Renal cortical epithelial cell (primary cell): ENCODE data around the gene NDUFB7. TPM values are rescaled to one million over a fixed set of nuclear protein-coding genes. Genes with fewer than 3 reads are reported as not detected.

Experiments used
- DNase-seq: peaks from one replicate; pipeline ENCODE4 v3.0.0-alpha.2; 2011; ENCODE audit warnings: low read depth
- total RNA-seq: library from RNA; depleted of rRNA; stranded (reverse); fragments of >200 nt; gene quantifications from 2 replicates; pipeline ENCODE4 v1.2.3, GENCODE V29; 2014

The NDUFB7 gene
- total RNA-seq, 1 donor from 2014 or later: 108 TPM

DNA sequence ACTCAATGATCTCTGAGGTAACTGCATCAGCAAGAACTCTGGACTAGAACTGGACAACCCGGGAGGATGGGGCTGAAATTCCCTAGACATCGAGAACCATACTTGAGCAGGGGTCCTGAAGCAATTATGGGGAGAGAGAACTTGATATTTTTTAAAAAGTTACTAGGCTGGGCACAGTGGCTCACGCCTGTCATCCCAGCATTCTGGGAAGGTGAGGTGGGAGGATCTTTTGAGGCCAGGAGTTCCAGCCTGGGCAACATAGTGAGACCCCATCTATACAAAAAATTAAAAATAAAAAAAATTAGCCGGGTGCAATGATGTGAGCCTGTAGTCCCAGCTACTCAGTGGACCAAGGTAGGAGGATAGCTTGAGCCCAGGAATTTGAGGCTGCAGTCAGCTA, 51.3 kb downstream of the NDUFB7 start:
- DNase-seq: no peak

DNA sequence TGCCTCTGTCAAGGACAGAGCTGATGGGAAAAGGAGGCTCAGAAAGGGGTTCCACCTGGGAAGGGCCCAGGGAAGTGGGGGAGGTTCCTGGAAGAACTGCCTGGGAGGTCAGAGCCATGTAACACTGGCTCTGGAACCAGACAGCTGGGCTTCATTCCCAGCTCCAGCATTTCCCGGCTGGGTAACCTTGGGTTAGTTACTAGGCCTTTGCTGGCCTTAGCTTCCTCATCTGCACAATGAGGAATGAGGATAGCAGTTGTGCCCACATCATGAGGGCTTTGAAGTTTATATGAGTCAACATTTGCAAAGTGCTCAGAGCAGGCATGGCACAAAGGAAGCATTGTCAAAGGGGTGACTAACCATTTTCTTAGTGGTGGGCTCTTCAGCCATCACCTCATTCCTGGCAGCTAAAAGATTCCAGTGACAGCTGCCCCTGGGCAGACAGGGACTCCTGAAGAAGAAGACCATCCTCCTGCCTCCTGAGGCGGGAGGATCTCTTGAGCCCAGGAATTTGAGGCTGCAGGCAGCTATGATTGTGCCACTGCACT, 51.9 kb downstream of the NDUFB7 start:
- DNase-seq: peak; percentile 97

DNA sequence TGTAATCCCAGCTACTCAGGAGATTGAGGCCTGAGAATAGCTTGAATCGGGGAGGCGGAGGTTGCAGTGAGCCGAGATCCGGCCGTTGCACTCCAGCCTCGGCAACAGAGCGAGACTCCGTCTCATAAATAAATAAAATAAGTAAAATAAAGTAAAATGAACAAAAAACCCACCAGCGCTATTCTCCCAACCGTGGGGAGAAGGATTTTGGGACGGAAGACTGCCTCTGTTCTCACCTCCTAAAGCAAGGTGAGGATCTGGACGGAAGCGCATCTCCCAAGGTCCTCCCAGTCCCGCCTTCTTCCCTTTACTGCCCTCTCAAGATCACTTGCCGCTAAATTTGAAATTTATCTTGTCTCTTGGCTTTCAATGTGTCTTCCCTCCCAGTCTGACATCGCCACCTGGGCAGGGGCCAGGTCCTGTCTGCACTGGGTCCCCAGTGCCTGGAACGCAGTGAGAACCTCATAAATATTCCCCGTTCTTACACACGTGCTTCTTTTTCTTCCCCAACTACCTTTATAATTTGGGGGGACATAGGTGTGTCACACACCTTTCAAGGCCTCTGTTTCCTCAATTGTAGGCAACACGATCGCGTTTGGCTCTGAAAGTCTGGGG, 52.5 kb downstream of the NDUFB7 start:
- DNase-seq: no peak

DNA sequence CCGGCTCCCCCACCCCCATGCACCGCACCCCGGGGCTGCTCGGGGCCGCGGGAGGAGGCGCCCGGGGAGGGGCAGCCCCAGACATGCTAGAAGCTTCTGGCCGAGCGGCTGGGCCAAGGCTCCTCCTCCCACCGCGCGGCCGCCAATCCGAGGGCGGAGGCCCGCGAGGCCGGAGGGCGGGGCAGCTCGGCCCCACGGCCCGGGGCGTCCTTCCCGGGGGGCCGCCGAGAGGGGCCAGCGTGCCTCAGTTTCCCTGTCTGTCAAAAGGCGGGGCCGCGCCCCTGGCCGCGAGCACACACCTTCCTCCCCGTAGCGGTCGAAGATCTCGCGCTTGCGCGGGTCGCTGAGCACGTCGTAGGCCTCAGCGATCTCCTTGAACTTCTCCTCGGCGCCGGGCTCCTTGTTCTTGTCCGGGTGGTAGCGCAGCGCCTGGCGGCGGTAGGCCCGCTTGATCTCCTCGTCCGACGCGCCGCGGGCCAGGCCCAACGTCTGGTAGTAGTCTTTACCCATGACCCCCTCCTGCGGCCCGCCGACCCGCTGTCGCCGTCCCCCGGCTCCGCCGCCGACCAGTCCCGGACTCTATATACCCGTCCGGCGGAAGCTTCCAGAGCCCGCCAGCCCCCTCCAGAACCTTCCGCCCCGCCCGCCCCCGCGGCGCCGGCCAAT, 53.9 kb downstream of the NDUFB7 start, which contains the start of gene DNAJB1:
DNAJB1 (minus strand) TSS at position 558 of the 666 bp plus-strand sequence; CDS start at position 510, 48 bp downstream.
- no peak for DNase-seq

DNA sequence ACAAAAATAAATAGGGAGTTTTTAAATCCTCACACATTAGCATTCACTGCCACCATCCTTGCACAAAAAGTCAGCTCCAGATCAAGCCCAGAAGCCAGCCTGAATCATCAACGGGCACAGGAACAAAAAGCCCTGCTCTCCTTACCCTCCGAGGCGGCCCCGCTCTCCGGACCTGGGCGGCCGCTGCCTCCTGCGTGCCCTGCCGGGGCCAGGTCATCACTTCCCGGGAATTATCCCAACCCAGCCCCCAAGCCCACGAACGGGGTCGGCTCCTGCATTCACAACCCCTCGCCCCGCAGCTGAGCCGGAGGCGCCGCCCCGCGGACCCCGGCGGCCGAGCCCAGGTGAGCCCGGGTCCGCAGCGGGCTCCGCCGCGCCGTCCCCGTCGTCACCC, 54.4 kb downstream of the NDUFB7 start:
- no peak for DNase-seq

DNA sequence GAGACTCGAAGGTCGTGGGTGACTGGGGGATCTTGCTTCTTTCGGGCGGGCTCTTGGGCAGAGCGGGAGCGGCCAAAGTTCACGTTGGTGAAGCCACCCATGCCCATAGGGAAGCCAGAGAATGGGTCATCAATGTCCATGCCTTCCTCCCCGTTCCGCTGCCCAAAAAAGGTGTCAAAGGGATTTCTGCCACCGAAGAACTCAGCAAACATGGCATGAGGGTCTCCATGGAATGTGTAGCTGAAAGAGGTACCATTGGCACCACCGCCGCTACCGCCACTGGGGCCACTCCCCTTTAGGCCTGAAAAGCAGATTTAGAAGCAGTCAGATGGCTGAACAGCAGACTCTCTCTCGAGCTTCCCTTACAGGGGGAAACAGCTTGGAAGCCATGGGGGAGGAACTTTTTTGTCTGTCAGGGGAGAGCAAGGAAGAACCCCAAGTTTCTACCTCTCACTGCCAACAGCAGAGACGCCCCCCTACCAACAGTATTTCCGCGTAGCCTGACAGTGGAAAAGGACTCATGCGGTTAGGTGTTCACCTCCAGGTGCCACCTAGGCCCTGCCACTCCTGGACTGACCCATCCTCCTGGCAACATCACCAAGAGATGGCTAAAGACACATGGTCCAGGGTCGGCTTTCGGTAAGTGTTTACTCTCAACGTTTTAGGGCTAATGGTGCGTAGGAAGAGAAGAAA, 55.0 kb downstream of the NDUFB7 start:
- DNase-seq: no peak

Other genes with a start within 250 kb of the NDUFB7 start
- gene ADGRE5, start 190.6 kb downstream of the NDUFB7 start, total RNA-seq: 12.9 and 40.1 TPM in 2 replicates
- gene DDX39A, start 152.7 kb downstream of the NDUFB7 start, total RNA-seq: 32.6 and 66.0 TPM in 2 replicates
- 99.1 and 126 TPM in 2 replicates for gene PKN1, start 138.8 kb downstream of the NDUFB7 start, total RNA-seq
- gene PTGER1, start 96.7 kb downstream of the NDUFB7 start, total RNA-seq: 0.85 and 5.0 TPM in 2 replicates
- 180 and 401 TPM in 2 replicates for gene GIPC1, start 75.9 kb downstream of the NDUFB7 start, total RNA-seq
- gene DNAJB1, start 53.7 kb downstream of the NDUFB7 start, total RNA-seq: 55.3 and 58.9 TPM in 2 replicates
- gene TECR, start 42.5 kb downstream of the NDUFB7 start, total RNA-seq: 33.4 and 35.6 TPM in 2 replicates
- gene CLEC17A, start 11.0 kb upstream of the NDUFB7 start, total RNA-seq: not detected in 2 replicates
- gene ADGRE3, start 102.8 kb upstream of the NDUFB7 start, total RNA-seq: not detected in 2 replicates
- 2.6 and 12.4 TPM in 2 replicates for gene ZNF333, start 118.0 kb upstream of the NDUFB7 start, total RNA-seq
- gene ADGRE2, start 206.5 kb upstream of the NDUFB7 start, total RNA-seq: 0.15 and 0.17 TPM in 2 replicates